NT2/D1 (cell line): ENCODE data around the gene ZNF514.

Experiments
- YY1 ChIP-seq: IDR thresholded peaks from 2 replicates; pipeline ENCODE4 v1.6.1; 2011; ENCODE audit not compliant: insufficient read length, insufficient read depth
- ZNF274 ChIP-seq: IDR thresholded peaks from 2 replicates; pipeline ENCODE4 v1.6.1; 2011; ENCODE audit warnings: mild to moderate bottlenecking, low read depth, low read length

DNA sequence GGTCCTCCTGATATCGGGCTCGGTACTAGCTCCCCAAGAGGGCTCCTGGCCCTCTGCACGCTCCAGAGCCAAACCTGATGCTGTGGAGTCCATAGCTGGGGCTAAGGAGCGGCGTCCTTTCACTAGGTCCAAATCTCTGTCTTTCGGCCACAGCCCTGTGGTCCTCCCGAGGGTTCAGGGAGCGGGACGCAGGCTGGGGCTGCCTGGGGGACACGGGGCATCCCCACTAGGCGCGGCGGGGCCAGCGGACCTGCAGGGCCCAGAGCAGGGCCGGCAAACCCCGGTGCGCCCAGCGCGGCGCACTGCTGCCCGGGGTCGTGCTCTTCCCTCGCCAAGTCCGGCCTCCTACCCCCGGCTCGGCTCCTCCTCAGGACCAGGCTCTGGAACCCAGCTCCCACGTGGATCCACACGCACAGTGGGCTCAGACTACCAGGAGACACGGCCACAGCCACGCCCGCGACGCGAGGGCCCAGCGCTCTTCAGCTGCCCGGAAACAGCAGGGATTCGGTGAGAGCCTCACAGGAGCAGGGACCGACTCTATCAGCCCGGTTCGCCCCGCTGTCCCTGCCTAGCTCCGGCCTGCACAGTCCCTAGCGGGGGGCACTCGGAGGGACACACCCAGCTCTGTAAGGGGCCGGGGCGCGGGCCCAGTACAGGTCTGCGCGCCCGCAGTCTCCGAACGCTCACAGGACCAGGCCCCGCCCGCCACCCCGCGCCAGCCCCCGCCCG lies 593 bp downstream of the ZNF514 start:
- no peak for TF ChIP-seq YY1
- no peak for TF ChIP-seq ZNF274
